Hepatocyte (in vitro differentiated cells): ENCODE data around the gene FIGNL2. TPM values are rescaled to one million over a fixed set of nuclear protein-coding genes. Genes with fewer than 3 reads are reported as not detected.

Source experiments
- DNase-seq: peaks from one replicate; pipeline ENCODE4 v3.0.0-alpha.2; 2016; ENCODE audit warnings: low spot score
- H2AFZ ChIP-seq: fragments of 200-600 bp; sonication (generic); 2 replicates; pipeline ENCODE4 v1.6.0; 2016; ENCODE audit warnings: antibody characterized with exemption, mild to moderate bottlenecking
- H3K27ac ChIP-seq: fragments of 200-600 bp; sonication (generic); 2 replicates; pipeline ENCODE4 v1.5.1; 2016; ENCODE audit warnings: mild to moderate bottlenecking
- H3K27me3 ChIP-seq: fragments of 200-600 bp; sonication (generic); 2 replicates; pipeline ENCODE4 v1.6.1; 2016
- H3K36me3 ChIP-seq: fragments of 200-600 bp; sonication (generic); replicated peaks from 2 replicates; pipeline ENCODE4 v1.5.1; 2016; ENCODE audit warnings: low read depth; ENCODE audit not compliant: insufficient read depth
- H3K4me1 ChIP-seq: fragments of 200-600 bp; sonication (generic); 2 replicates; pipeline ENCODE4 v1.5.1; 2016; ENCODE audit warnings: mild to moderate bottlenecking, moderate library complexity; ENCODE audit not compliant: insufficient read depth
- H3K4me2 ChIP-seq: fragments of 200-600 bp; sonication (generic); 2 replicates; pipeline ENCODE4 v1.6.0; 2016
- H3K4me3 ChIP-seq: fragments of 200-600 bp; sonication (generic); 2 replicates; pipeline ENCODE4 v1.5.1; 2016; ENCODE audit warnings: mild to moderate bottlenecking
- H3K79me2 ChIP-seq: fragments of 200-600 bp; sonication (generic); 2 replicates; pipeline ENCODE4 v1.6.0; 2017; ENCODE audit warnings: mild to moderate bottlenecking
- H3K9me2 ChIP-seq: fragments of 200-600 bp; sonication (generic); replicated peaks from 2 replicates; pipeline ENCODE4 v1.6.0; 2017; ENCODE audit warnings: mild to moderate bottlenecking; ENCODE audit not compliant: insufficient read depth
- H3K9me3 ChIP-seq: fragments of 200-600 bp; sonication (generic); 2 replicates; pipeline ENCODE4 v1.5.1; 2016; ENCODE audit warnings: low read depth, mild to moderate bottlenecking
- H4K20me1 ChIP-seq: fragments of 200-600 bp; sonication (generic); 2 replicates; pipeline ENCODE4 v1.6.0; 2016; ENCODE audit warnings: mild to moderate bottlenecking; ENCODE audit not compliant: insufficient read depth, poor library complexity, severe bottlenecking
- EZH2 ChIP-seq: fragments of 200-600 bp; sonication (generic); IDR thresholded peaks from 2 replicates; pipeline ENCODE4 v1.6.1; 2016; ENCODE audit warnings: antibody characterized with exemption, mild to moderate bottlenecking, borderline replicate concordance
- EZH2phosphoT487 ChIP-seq: fragments of 200-600 bp; sonication (generic); IDR thresholded peaks from one replicate; pipeline ENCODE4 v1.6.1; 2018; ENCODE audit warnings: antibody characterized with exemption, mild to moderate bottlenecking, low read depth, moderate library complexity; ENCODE audit not compliant: unreplicated experiment, severe bottlenecking
- WGBS: methylation state at CpG from one replicate; pipeline ENCODE4 v1.1.6; 2016; ENCODE audit warnings: low lambda C conversion rate; ENCODE audit errors: missing lambda C conversion rate; 5-methylcytosine and 5-hydroxymethylcytosine counted together
- polyA plus RNA-seq: library from polyadenylated mRNA; unstranded; fragments of >200 nt; fragmentation: Nextera tagmentation; extraction: Ambion mirVana; gene quantifications from 2 replicates; pipeline ENCODE4 v1.2.1, GENCODE V29; 2016
- total RNA-seq: library from RNA; depleted of rRNA; stranded (reverse); fragments of >200 nt; gene quantifications from 2 replicates; pipeline ENCODE4 v1.2.3, GENCODE V29; 2014

The FIGNL2 gene
- total and polyA plus RNA-seq, 2 experiments from 2014 or later, result 1.1 to 3.2 TPM

DNA sequence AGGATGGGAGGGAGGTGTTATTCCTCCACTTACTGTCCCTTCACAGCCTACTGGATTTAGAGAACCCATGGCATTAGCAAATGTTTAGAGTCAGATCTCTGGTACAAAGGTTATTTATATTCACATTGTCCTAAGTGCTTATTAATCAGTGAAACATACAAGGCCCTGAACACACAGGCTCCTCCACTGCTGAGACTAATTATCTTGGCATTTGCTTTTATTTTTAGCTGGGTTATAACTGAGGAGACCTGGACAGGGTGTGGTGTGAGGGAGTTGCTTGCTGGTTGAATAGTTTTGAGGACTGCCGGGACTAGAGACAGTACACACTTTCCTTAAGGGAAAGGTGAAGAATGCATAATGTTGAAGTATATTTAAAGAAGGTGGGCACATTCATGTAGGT, 77.5 kb downstream of the FIGNL2 start:
- no peaks in the 10 kb centered on the region for H3K27me3 ChIP-seq
- 70% methylated on average over 1 of the region's 1 CpG for WGBS

More for the DNA sequence above, 77.5 kb downstream of the FIGNL2 start:
- Histone ChIP-seq H4K20me1 (no peaks in the 10 kb centered on the region), H3K36me3 (no peaks in the 10 kb centered on the region), H3K9me2 (no peaks in the 10 kb centered on the region), H3K4me2 (no peak overlapping the region), H3K9me3 (no peaks in the 10 kb centered on the region), H3K4me3 (no peak overlapping the region), H3K27ac (no peak overlapping the region), H3K4me1 (no peaks in the 10 kb centered on the region), H2AFZ (no peak overlapping the region), H3K79me2 (no peaks in the 10 kb centered on the region)
- TF ChIP-seq EZH2phosphoT487, result no peak
- TF ChIP-seq EZH2, result no peak
- no peak for DNase-seq

Other genes starting within 250 kb of the FIGNL2 start
- gene ANKRD33, start 39.4 kb upstream of the FIGNL2 start, total RNA-seq, result not detected in 2 replicates
- 0.12 and 0.29 TPM in 2 replicates for gene ANKRD33, start 39.4 kb upstream of the FIGNL2 start, polyA plus RNA-seq
- 4.6 and 11.6 TPM in 2 replicates for gene ACVRL1, start 58.8 kb upstream of the FIGNL2 start, total RNA-seq
- gene ACVRL1, start 58.8 kb upstream of the FIGNL2 start, polyA plus RNA-seq, result 1.4 and 2.4 TPM in 2 replicates
- 16.3 and 22.4 TPM in 2 replicates for gene ACVR1B, start 103.0 kb upstream of the FIGNL2 start, total RNA-seq
- 4.8 and 5.7 TPM in 2 replicates for gene ACVR1B, start 103.0 kb upstream of the FIGNL2 start, polyA plus RNA-seq
- 4.0 and 8.0 TPM in 2 replicates for gene TAMALIN, start 158.2 kb upstream of the FIGNL2 start, total RNA-seq
- gene TAMALIN, start 158.2 kb upstream of the FIGNL2 start, polyA plus RNA-seq, result 9.9 and 17.0 TPM in 2 replicates
- 39.2 and 59.2 TPM in 2 replicates for gene NR4A1, start 202.7 kb upstream of the FIGNL2 start, total RNA-seq
- gene NR4A1, start 202.7 kb upstream of the FIGNL2 start, polyA plus RNA-seq, result 131 and 165 TPM in 2 replicates
- 55.9 and 61.6 TPM in 2 replicates for gene ATG101, start 221.3 kb upstream of the FIGNL2 start, total RNA-seq
- 52.0 and 57.7 TPM in 2 replicates for gene ATG101, start 221.3 kb upstream of the FIGNL2 start, polyA plus RNA-seq
- not detected in 2 replicates for gene SMIM41, start 231.0 kb upstream of the FIGNL2 start, total RNA-seq
- 0.15 TPM in 1 of 2 replicates, not detected in the other for gene SMIM41, start 231.0 kb upstream of the FIGNL2 start, polyA plus RNA-seq